GM19438 (cell line): Measurements from ENCODE around the gene SCNN1B.
"Not testable (repeated sequence)": the region's sequence is repeated elsewhere in the genome, so short reads cannot be mapped to it uniquely, and the experiment has no call there.

Source experiments
- ATAC-seq: cut with Tn5 transposase; IDR thresholded peaks from one replicate; pipeline ENCODE4 v1.9.1; 2021; ENCODE audit warnings: low read depth; ENCODE audit not compliant: unreplicated experiment

The SCNN1B gene

DNA sequence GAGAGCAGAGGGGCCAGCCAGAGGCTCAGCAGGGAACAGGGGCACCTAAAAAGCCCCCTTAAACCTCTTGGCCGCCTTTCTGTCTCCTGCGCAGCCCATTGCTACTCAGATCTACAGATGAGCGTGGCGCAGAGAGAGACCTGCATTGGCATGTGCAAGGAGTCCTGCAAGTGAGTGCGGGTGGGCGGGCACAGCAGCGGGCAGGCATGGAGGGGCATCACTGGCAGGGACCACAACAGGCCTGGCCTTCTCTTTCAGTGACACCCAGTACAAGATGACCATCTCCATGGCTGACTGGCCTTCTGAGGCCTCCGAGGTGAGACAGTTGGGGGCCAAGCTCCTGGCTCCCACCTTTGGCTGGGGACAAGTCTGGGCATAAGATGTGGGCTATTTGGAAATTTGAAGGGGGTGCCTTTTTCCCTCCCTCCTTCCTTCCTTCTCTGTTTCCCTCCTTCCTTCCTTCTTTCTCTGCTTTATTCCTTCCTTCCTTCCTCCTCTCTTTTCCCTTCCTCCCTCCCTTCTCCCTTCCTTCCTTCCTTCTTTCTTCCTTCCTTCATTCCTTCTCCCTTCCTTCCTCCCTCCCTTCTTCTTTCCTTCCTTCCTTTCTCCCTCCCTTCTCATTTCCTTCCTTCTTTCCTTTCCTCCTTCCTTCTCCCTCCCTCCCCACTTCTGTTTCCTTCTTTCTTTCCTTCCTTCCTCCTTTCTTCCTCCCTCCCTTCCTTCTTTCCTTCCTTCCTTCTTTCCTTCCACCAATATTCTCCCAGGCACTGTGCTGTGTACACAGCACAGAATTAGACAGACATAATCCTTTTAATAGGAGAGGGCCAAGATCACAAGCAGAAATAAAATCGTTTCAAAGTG, 75.2 kb downstream of the SCNN1B start:
- no peak for ATAC-seq

DNA sequence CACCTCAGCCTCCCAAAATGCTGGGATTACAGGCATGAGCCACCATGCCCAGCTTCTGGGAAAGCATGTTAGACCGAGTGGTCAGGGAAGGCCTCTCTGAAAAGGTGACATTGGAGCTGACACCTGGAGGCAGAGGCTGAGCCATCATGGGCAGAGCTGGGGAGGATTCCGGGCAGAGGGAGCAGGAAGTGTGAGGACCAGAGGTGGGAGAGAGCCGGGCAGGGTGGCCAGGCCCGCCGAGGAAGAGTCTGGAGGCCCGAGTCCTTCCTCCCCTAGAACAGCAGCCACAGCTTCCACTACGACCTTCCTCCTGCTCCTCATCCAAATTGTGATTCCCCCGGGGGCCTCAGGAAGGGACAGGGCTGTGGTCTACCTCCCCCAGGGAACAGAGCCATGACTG, 76.2 kb downstream of the SCNN1B start:
- ATAC-seq = no peak

DNA sequence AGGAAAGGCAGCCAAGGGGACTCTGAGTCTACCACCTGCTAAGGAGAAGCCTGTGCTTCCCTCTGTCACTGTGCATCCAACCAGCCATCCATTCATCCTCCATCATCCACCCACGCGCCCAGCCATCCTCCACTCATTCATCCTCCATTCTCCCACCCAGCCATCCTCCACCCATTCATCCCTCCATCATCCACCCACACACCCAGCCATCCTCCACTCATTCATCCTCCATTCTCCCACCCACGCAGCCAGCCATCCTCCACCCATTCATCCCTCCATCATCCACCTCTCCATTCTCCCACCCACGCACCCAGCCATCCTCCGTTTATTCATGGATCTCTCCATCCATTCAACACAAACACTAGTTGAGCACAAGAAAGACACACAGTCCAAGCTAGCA, 76.8 kb downstream of the SCNN1B start:
- ATAC-seq = no peak

DNA sequence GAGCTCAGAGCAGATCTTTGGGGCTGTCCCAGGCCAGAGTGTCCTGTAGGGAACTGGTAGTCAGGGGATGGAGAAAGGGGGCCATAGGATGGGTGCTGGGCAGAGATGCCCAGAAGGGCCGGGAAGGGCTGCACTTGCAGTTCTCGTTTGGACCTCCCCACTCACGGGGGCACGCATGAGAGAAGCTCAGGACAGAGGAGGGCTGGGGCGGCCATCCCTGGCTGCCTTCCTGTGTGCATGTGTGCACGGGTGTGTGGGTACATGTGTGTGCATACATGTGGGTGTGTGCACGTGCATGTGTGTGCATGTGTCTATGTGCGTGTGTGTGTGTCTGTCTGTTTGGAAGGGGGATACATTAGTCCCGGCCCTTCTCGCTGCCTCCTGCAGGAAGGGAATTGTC, 77.6 kb downstream of the SCNN1B start:
- ATAC-seq = no peak

DNA sequence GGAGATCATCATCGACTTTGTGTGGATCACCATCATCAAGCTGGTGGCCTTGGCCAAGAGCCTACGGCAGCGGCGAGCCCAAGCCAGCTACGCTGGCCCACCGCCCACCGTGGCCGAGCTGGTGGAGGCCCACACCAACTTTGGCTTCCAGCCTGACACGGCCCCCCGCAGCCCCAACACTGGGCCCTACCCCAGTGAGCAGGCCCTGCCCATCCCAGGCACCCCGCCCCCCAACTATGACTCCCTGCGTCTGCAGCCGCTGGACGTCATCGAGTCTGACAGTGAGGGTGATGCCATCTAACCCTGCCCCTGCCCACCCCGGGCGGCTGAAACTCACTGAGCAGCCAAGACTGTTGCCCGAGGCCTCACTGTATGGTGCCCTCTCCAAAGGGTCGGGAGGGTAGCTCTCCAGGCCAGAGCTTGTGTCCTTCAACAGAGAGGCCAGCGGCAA, 78.4 kb downstream of the SCNN1B start:
- no peak for ATAC-seq

DNA sequence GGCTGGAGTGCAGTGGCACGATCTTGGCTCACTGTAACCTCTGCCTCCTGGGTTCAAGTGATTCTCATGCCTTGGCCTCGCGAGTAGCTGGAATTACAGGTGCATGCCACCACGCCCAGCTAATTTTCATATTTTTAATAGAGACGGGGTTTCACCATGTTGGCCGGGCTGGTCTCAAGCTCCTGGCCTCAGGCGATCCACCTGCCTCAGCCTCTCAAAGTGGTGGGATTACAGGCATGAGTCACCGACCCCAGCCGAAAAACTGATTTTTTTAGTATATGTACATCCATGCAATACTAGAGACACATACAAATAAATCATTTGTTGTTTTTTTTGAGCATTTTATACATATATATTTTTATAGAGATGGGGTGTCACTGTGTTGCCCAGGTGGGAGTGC, 79.6 kb downstream of the SCNN1B start:
- ATAC-seq = not testable (repeated sequence)

DNA sequence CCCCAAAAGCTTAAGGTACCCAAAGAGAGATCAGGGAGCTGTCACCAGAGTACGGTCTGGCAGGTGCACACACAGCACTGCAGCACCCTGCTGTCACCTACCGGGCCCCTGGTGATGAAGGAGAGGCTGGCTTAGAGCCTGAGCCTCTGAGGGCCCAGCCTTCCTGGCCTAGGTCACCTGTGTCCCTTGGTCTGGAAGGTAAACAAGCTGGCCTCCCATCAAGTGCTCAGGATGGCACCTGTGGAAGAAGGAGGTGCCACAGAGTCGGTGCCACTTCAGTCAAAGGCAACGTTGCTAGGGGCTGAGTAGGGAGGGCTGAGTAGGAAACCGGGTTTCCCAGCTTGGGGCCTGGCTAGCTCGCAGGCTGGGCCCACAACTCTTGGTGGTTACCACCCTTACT, 80.2 kb downstream of the SCNN1B start:
- ATAC-seq = no peak

DNA sequence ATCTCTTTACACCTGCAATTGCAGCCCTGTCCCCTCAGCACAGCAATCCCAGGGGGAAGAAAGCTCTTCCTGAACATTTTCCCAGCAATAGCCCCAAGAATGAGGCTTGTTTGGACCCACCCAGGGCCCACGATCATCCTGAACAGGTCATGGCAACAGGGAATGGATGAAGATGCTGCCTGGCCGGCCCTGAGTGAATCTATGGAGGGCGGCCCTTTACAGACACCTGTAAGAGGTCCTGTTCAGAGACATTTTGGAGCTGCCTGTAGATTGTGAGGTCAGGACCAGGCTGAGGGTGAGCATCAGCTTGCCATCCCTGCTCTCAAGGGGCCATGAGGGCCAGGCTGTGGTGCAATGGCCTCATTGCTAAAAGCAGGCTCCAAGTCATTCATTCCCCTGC, 81.8 kb downstream of the SCNN1B start:
- ATAC-seq = no peak

DNA sequence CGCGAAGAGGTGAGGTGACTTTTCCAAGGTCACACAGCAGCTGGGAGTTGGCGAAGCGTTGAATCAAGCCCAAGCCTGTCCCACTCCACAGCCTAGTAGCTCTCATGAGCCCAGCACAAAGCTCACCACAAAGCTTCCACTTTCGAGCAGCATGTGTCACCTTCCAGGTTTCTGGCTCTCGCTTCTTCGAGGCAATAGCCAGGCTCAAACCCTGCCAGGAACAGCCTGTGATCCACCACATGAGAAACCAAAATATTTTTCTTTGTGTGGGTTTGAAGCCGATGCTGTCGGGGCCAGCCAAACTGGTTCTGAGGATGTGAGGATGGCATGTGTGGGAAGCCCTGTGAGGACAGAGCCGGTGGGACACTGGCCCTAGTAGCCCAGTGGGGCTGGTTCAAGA, 82.8 kb downstream of the SCNN1B start:
- ATAC-seq = no peak

DNA sequence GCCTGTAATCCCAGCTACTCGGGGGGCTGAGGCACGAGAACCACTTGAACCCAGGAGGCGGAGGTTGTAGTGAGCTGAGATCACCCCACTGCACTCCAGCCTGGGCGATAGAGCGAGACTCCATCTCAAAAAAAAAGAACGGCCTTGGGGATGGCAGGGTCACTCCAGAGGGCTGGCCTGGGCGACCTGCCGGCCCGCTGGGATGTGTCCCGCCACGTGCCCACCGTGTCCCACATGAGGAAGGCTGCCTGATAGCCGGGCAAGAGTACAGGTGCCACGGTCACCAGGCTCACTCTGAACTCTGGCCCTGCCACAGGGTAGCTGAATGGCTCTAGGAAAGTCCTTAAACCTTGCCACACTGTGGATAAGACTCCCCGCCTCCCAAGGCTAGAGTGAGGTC, 83.3 kb downstream of the SCNN1B start:
- no peak for ATAC-seq

DNA sequence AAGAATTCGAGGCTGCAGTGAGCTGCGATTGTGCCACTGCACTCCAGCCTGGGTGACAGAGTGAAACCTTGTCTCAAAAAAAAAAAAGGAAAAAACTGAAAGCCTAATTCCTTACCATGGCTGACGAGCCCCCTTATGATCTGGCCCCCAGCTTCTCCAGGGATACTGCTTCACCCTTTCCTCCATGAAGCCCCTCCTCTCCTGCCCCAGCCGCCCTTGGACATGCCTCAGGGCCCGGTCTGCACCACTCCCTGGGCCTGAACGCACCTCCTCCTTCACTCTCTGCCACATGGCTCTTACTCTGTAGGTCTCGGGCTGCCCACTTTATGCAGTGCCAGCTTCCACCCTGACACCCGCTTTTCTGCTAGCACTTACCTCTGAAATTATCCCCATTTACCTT, 85.6 kb downstream of the SCNN1B start:
- ATAC-seq = no peak

DNA sequence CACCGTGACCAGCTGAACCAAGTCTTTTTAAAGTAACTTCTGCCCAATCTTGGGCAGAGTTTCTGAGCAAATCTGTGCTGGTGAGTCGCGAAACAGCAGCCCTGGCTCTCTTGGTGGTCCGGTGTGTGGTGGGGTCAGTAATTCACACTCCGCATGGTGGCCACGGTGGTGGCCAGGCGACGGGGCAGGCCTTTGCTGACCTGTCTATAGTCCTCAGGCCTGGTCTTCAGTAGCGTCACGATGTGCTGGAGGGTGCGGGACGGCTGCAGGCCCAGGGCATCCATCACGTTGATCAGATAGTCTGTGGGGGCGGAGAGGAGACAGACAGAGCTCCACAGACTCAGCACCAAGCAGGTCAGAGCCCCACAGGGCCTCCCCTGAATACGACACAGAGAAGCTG, 86.7 kb downstream of the SCNN1B start:
- ATAC-seq = no peak

DNA sequence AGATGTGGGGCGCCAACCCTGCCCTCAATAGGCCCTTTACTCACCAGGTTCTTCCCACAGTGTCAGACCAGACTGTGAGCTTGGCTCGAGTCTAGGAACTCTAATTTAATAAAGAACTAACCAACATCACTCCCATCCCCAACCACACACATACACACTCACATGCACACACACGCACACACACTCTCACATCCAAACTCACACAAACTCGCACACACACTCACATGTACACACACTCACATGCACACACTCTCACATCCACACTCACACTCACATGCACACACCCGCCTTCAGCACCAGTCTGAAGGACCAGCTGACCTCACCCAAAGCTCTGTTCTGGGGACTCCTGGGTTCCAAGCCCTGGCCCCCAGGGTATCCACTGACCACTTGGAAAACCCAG, 87.1 kb downstream of the SCNN1B start:
- ATAC-seq = no peak

DNA sequence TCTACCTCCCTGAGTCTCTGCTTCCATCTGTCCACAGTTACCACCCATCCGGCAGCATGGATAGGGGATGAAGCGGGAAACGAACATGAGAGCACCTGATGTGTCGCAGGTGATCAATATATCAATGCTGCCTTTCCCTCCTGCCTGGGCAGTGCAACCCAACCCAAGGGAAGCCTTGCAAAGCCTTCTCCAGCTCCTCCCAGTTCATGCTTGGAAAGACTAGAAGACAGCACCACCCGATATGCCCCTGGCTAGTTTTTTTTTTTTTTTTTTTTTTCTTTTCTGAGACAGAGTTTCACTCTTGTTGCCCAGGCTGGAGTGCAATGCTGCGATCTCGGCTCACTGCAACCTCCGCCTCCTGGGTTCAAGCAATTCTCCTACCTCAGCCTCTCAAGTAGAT, 87.8 kb downstream of the SCNN1B start:
- not testable (repeated sequence) for ATAC-seq

DNA sequence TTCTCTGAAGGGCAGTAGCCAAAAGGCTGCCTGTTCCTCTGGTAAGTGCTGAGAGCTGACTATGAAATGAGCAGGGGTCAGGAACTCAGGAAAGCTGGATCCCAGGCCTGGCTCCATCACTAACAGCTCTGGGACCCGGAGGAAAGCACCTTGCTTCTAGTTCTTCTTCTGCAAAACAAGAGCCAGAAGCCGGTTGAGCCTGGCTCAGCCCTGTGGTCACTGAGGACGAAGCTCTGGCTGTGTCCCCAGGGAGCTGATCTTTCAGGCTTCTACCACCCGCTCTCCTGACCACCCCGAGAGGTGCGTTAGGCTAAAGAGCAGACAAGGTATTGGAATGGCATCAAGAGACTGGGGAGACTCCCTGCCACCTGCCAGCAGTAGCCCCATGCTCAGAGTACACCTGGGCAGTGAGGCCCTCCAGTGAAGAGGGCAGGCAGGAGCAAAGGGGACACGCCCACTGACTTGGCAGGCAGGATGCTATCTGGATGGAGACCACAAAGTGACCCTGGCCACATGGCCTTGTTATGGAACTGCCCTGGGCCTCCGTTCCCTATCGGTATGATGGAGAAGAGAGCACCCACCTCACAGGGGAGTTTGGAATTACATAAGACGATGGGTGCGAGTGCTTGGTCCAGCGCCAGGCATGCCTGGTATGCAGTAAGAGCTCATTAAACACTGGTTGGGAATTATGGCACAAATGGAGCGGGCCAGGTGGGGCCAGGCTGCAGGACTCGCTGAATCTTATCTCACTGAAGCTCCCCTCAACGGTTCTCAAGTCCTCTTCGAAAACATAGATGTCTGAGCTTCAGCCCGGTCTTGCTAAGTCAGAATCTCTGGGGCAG, 89.5 kb downstream of the SCNN1B start:
- no peak for ATAC-seq

DNA sequence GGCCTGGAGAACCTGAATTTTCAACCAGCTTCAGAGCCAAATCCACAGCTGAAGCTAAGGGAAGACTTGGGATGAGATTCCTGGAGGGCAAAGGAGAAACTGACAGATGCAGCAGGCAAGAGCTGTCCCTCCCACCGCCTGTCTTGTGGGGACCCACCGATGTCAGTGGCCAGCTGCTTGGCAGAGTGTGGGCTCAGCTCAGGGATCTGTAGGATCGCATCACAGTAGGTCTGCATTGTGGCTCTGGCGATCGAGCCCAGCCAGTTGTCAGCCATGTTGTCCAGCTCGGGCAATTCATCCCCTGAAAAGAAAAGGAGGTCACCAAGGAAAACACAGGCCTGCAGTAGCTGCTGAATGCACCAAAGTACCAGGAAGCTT, 90.1 kb downstream of the SCNN1B start:
- ATAC-seq = no peak

DNA sequence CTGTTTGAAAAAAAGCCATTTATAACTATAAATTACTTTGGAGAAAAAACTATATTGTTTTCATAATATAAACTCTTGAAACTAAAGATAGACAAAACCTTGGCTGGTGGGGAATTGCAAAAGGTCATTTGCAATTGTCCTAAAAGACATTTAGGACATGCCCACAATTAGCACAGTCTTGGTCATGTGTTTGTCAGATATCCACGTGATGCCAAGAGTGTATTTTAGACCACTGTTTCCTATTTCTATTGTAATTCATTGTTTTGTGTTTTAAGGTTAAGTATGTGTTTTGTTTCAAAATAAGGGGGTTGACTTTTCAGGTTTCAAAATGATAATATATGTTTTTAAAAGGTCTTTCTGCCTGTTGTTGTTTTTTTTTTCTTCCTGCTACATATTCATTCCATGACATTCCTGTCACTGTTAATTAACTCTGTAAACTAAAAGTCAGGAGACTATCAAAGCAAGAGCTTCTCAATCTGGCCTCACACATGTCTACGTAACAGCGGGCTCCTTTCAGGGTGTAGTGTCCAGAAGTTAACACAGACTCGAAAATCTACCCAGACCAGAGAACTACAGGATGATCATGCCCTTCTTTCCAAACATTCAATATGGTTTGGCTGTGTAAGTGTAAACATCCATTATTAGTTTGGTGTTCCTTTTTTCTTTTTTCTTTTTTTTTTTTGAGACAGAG, 92.2 kb downstream of the SCNN1B start:
- no peak for ATAC-seq

DNA sequence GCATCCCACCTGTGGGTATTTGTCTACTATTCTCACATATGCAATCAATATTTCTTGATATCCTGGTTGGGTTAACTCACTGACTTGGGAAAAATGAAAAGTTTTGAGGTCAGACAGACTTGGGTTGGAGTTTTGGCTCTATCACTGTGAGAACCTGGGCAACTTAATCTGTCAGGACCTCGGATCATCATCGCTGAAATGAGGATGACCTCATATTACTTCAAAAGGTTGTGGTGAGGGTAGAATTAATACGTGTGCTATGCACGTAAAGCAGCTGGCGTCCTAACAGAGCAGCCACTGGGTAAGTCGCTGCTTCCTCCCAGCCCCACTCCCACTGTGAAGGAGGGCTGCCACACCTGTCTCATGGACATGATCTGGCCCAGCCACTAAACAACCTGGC, 93.6 kb downstream of the SCNN1B start:
- no peak for ATAC-seq

DNA sequence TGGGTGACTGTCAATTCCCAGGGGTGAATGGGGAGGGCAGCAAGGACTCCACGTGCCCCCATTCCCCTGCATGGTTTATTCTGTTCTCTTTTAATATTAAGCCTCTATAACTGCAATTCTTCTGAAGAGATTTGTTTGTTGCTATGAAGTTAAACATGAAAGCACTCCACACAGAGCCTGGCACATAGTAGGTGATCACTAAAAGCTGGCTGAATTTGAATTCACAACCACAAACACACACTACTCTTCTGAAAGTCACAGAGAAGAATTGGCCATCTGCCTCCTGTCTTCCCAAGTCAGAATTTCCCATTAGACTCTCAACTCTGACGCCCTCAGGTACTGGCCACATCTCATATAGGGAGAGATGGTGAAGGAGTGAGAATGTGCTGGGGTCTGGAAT, 95.4 kb downstream of the SCNN1B start:
- no peak for ATAC-seq

DNA sequence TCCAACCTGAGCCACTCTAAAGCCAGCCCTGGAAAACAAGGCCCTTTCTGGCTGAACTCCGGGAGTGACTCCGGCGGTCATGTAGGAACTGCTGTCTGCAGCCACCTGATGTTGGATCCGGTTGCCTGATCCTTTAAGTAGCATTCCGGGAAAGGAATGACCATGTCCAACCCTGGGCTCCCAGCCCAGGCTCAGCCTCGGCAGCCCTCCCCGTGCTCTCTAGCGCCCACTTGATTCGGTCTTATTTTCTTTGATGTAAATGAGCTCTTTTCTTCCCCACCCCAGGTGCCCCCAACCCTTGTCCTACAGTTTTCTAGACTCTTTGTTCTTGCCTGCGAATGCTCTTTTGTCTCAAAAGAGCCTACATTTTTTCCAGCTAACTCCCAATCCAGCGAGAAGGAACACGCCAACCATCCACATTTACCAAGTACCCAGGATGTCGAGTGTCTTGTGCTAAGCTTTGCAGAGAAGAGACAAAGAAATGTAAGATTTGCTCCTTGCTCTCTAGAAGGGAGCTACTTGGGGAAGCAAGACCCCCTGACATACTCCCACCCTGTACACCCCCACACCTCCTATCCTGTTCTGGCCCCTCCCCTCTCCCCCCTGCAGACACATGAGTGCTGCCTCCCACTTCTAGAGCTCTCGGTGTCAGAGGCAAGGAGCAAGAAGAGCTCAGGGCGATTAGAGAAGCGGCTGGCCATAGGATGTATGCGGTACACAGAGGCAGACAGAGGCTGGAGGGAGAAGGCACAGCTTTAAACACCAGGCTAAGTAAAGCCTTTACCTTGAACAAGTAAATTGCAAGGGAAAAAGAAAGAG, 97.1 kb downstream of the SCNN1B start:
- no peak for ATAC-seq
